Measurements from ENCODE around the gene ANAPC2.
A peak's percentile ranks its signal among the peaks of the same experiment; 100 is the strongest.

The ANAPC2 gene

GRCh38 chr9:137221506-137222111 is 33.2 kb upstream of the ANAPC2 start:
- no peak overlapping the region for H3K4me3 ChIP-seq (replicated peaks in 1 of 2; ENCODE audit: low read depth in 2 of 2, low read length in 2 of 2)
- TF ChIP-seq, protein P1, sequence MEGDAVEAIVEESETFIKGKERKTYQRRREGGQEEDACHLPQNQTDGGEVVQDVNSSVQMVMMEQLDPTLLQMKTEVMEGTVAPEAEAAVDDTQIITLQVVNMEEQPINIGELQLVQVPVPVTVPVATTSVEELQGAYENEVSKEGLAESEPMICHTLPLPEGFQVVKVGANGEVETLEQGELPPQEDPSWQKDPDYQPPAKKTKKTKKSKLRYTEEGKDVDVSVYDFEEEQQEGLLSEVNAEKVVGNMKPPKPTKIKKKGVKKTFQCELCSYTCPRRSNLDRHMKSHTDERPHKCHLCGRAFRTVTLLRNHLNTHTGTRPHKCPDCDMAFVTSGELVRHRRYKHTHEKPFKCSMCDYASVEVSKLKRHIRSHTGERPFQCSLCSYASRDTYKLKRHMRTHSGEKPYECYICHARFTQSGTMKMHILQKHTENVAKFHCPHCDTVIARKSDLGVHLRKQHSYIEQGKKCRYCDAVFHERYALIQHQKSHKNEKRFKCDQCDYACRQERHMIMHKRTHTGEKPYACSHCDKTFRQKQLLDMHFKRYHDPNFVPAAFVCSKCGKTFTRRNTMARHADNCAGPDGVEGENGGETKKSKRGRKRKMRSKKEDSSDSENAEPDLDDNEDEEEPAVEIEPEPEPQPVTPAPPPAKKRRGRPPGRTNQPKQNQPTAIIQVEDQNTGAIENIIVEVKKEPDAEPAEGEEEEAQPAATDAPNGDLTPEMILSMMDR (IDR thresholded peaks at IDR 0.05; ENCODE audit: low read depth, low read length) = no peak
- DNase-seq (ENCODE audit: low read depth in 2 of 2) = no peak

- TF ChIP-seq, protein P1 (IDR thresholded peaks at IDR 0.05; ENCODE audit: low read depth, low read length) = no peak
Observed at GRCh38 chr9:137221095-137221505, 32.7 kb upstream of the ANAPC2 start.

GRCh38 chr9:137220317-137221094 is 32.1 kb upstream of the ANAPC2 start:
- no peak overlapping the region for H3K4me3 ChIP-seq (replicated peaks in 1 of 2; ENCODE audit: low read depth in 2 of 2, low read length in 2 of 2)
- no peak for DNase-seq (ENCODE audit: low read depth in 2 of 2)
- TF ChIP-seq, protein P1 (IDR thresholded peaks at IDR 0.05; ENCODE audit: low read depth, low read length) = no peak

More at GRCh38 chr9:137221095-137221505, 32.7 kb upstream of the ANAPC2 start:
- DNase-seq (ENCODE audit: low read depth in 2 of 2) = no peak
- H3K4me3 ChIP-seq (replicated peaks in 1 of 2; ENCODE audit: low read depth in 2 of 2, low read length in 2 of 2) = no peak overlapping the region

- TF ChIP-seq, protein P1 (IDR thresholded peaks at IDR 0.05; ENCODE audit: low read depth, low read length) = no peak
- no peak overlapping the region for H3K4me3 ChIP-seq (replicated peaks in 1 of 2; ENCODE audit: low read depth in 2 of 2, low read length in 2 of 2)
- no peak for DNase-seq (ENCODE audit: low read depth in 2 of 2)
Observed at GRCh38 chr9:137219757-137220316, 31.5 kb upstream of the ANAPC2 start.

- TF ChIP-seq, protein P1 (IDR thresholded peaks at IDR 0.05; ENCODE audit: low read depth, low read length) = no peak
- DNase-seq (ENCODE audit: low read depth in 2 of 2) = peak; percentile 52 to 65
- no peak overlapping the region for H3K4me3 ChIP-seq (replicated peaks in 1 of 2; ENCODE audit: low read depth in 2 of 2, low read length in 2 of 2)
Observed at GRCh38 chr9:137218754-137219271, 30.5 kb upstream of the ANAPC2 start.

GRCh38 chr9:137218212-137218753 is 29.9 kb upstream of the ANAPC2 start:
- no peak overlapping the region for H3K4me3 ChIP-seq (replicated peaks in 1 of 2; ENCODE audit: low read depth in 2 of 2, low read length in 2 of 2)
- no peak for DNase-seq (ENCODE audit: low read depth in 2 of 2)
- TF ChIP-seq, protein P1 (IDR thresholded peaks at IDR 0.05; ENCODE audit: low read depth, low read length) = no peak

Data from cardiac fibroblast (primary cell).